HG03442 (cell line): ENCODE data around the gene TULP4.

Experiments
- ATAC-seq: cut with Tn5 transposase; IDR thresholded peaks from one replicate; pipeline ENCODE4 v1.9.1; 2021; ENCODE audit warnings: mild to moderate bottlenecking, moderate library complexity; ENCODE audit not compliant: unreplicated experiment

Gene TULP4

DNA sequence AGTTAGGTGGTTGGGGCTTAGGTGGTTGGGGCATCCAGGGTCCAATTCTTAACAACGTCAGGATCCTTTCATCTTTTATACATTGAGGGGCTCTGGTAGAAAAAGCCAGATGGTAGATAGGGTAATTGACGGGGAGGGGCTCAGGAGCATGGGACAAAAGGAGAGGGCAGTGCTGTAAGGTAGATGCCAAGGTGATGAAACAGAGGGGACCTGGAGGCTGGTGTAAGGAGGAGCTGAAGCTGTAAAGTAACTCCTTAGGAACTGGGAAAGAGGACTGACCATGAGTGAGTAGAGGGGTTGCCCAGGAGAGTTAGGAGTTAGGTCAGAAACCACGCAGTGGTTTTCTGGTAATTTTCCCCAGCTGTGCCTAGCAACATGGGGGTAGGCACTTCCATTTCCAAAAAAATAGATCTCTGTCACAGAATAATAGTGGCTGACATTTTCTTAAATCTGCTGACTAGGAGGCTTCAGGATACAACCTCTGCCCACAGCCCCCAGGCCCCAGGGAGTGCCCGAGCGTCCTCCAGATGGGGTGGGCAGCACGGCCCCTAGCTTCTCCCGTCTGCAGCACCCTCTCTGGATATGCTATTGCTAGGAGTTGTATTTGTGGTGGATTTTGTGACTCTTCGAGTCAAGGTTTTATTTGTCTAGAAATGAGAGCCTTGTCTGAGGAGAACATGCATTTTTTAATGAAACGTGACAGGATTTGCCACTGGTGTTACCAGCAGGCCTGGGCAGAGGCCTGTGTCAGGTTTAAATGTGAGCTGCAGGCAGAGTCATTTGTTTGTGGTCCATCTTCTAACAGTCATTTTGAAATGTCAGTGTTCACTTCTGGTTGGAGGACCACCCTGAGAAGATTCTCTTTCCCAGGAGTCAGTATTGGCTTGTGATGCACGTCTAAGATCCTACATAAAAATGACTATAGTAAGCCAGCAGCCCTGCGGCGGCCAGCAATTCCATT lies 44.6 kb downstream of the TULP4 start:
- peak; percentile 25 for ATAC-seq

DNA sequence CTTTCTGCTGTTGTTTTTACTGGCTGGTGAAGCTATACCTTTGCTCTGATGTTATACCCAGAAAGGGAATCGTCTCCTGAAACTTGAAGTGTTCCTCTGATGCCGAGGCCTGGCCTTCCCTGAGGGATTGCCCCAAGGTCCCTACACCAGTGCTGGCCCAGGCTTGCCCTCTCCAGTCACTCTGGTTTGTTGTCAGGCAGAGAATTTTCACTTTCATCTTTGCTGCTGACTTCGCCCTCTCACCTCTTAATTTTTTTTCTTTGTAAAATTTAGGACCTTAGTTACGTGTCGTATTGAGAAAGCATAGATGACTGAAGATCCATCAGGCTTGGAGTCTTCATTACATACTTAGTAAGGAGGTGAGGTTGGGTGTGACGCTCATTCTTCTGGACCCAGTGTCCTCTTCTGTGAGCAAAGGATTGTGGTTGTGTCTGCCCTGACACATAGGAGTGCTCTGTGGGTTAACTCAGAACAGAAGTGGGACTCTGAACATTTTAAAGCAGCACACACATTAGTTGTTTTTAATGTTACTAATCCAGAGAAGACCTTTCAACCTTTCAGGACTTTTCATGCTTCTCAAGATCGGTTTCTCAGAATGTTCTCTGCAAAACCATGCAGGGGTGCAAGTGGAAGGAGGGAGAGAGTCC lies 45.4 kb downstream of the TULP4 start:
- peak; percentile 80 for ATAC-seq

DNA sequence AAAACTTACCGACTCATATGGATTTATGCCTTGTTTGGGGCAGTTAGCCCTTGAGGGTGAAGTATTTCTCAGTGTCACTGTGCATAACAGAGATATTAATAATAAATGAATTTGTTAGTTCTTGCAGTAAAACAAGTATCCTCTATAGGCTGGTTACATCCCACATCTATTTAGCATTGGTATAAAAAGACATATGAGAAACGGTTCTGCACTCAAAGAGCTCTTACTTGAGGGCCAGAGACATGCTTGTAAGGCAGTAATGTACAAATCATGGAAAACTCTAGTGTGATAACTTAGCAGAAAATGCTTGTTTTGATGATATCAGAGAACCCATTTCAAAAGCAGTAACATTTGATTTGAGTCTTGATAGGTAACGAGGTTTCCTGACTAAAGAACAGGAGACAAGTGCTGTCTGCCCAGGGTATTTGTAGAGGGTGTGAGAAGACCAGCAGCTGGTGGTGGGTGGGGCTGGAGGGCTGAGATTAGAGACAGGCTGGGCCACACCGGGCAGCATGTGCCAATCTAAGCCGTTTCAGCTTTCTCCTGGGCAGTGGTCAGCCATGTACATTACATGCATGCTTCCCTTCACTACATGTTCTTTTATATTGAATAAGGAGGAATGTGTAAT lies 46.3 kb downstream of the TULP4 start:
- no peak for ATAC-seq

DNA sequence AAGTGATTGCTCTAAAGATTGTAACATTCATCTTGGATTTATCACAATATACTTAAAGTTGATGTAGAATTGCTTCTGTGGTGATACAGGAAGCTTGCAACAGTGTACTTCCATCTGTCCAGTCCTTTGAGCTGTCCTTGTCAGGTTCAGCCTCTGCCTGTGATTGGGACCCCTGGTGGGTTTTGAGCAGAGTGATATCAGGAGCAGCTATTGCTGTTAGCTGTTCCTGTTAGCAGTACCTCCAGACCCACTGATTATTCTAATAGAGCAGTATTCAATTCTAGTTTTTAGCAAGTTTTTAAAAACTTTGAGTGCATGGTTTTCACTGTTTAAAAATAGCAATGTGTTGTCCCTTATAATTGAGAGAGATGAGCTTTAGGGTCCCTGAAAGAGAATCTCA lies 48.8 kb downstream of the TULP4 start:
- no peak for ATAC-seq

DNA sequence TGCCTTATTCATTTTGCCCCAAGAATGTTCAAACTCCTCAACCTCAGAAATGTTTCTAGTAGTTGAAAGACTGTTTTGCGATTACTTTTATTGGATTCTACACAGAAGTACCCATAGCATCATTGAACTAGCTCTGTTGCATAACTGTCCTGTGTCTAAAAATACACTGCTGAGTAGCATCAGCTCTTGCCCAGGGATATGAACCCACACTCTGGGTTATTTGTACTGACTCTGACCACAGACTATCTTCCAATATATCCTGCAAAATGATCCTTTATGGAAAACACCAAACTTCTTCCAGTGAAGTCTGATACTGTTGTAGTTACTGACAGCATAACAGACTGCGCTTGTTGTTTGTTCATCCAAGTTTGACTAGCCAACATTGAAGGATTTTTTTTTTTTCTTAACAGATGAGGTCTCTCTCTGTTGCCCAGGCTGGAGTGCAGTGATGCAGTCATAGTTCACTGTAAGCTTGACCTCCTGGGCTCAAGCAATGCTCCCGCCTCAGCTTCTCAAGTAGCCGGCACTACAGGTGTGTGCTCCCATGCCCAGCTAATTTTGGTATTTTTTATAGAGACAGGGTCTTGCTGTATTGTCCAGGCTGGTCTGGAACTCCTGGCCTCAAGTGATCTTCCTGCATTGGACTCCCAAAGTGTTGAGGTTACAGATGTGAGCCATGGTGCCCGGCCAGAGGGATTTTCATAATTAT lies 49.9 kb downstream of the TULP4 start:
- ATAC-seq: no peak

DNA sequence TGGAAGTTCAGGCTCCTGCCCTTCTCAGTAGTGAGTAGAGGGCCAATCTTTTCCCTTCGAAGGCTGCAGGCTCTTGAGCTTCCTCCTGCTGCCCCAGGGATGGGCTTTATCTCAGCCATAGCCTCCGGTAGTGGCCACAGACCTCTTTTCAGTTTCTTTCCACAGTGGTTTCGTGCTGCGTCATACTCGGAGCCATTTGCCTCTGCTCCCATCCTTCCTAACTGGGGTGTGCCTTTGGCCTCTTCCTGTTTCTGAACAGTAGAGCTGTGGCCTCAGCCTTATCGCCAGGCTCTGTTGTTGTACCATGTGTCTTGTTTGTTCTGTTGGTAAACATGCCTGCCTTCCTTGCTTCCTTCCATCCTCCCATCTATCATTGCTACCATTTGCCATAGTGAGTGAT lies 54.1 kb downstream of the TULP4 start:
- ATAC-seq: no peak

DNA sequence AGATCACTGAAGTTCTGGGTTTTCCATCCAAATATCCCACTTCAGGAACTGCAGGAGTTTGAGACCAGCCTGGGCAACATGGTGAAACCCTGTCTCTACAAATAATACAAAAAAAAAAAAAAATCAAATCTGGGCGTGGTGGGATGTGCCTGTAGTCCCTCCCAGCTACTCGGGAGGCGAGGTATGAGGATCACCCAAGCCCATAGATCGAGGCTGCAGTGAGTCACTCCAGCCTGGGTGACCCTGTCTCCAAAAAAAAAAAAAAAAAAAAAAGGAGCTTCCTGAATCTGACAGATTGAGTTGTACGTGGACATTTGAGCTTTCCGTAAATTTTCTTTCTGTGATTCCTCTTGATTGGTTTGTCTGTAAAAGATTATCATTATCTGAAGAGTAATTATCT lies 55.6 kb downstream of the TULP4 start:
- ATAC-seq: no peak

DNA sequence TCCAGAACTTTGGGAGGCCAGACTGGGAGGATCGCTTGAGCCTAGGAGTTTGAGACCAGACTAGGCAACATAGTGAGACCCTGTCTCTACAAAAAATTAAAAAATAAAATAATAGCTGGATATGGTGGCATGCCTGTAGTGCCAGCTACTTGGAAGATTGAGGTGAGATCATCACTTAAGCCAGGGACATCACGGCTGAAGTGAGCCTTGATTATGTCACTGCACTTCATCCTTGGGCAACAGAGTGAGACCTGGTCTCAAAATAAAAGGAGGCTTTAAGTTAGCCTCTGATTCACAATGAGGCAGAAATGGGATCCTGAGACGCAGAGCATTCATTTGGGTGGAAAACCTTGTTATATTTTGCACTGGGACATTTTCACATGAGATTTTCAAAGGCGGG lies 57.0 kb downstream of the TULP4 start:
- no peak for ATAC-seq

DNA sequence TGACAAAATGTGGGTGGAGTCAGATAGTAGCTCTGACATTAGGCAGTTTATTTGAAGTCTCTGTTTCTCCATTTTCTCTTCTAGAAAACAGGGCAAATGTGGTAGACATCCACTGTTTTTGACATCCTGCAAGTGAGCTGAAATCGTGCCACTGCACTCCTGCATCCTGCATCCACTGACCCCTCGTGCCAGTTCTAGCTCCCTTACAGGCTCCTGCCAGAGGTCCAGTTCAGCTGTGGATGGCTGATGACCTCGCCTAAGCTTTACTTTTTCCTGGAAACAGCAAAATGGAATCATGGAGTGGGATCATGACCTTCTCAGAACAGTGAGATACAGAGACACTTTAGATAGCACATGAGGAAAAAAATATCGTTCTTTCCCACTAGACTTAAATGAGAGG lies 58.5 kb downstream of the TULP4 start:
- ATAC-seq: no peak

DNA sequence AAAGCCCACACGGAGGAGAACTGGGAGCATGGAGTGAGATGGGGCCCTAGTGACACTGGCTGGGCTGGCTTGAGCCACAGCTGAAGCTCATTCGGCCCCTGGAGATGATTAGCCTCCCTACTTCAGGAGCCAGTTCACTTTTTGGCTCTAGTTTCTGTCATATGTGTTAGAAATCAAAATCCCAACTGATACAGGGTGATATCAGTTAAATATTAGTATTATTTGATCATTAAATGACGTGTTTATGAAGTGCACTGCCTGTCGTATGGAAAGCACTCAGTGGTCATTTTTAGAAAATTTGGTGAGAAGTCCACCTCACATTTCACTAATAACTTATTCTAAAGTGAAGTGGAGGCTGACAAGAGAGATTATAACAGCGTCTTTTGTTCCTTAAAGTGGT lies 59.0 kb downstream of the TULP4 start:
- ATAC-seq: no peak

DNA sequence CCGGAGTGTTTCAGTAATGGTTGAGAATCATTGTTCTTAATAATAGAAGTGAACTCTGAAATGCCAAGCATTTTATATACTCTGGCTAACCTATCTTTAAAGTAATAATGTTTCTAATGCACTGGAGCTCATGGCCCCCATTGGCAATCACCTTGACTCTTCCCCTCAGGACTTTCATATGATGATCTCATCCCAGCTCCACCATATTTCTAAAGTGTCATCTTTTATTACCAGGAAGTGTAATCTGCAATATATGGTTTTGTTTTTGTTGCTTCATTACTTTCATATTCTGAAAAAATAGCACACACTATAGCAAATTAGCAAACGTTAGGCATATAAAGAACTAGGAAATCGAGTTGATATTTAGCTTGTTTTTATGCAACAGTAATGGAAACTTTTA lies 60.3 kb downstream of the TULP4 start:
- ATAC-seq: no peak

DNA sequence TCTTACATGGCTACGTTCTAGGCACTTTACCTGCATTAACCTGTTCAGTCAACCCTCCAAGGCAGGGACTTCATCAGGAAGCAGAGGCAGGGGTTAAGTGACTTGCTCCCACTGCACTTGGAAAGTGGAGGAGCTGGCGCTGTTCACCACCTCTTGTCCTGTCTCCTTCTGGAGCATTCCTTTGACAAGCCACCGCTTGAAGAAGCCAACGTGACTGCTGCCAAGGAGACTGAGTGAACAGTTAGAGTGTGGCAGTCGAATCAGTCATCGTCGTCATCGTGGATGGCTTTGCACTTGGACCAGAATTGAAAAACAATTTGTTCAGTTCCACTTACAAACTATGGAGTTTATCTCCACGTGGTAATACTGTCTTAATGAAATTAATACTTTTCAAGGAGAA lies 60.9 kb downstream of the TULP4 start:
- ATAC-seq: no peak

DNA sequence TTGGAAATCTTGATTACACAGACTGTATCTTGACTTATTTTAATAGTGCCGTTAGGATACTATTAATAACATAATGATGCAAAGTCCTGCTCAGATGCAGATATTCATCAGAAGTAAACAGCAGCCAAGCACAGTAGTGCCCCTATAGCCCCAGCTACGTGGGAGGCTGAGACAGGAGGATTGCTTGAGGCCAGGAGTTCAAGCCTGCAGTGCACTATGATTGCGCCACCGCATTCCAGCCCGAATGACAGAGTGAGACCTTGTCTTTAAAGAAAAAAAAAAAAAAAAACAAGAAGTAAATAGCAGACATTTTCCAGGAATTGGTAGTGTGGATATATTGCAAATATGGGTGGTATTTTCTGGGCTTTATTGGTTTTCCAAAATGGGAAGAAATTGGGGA lies 61.8 kb downstream of the TULP4 start:
- no peak for ATAC-seq

DNA sequence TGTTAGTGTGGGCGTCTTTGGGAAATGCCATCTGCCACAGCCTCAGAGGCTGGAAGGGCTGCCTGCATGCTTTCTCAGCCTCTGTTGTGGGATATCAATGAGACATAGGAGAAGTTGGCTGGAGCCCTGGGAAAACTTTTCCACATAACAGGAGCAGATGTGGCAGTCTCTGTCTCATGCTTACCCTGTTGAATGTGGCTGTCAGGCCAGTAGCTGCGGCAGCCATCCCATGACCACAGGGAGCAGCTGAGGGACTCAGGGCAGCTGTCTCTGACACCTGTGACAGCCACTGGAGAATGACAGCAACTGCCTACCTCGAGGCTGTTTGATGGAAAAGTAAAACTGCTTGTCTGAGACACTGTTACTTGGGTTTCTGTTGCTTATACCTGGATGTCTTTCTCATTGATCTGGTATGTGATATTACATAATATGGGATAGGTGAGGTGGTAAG lies 64.4 kb downstream of the TULP4 start:
- no peak for ATAC-seq

DNA sequence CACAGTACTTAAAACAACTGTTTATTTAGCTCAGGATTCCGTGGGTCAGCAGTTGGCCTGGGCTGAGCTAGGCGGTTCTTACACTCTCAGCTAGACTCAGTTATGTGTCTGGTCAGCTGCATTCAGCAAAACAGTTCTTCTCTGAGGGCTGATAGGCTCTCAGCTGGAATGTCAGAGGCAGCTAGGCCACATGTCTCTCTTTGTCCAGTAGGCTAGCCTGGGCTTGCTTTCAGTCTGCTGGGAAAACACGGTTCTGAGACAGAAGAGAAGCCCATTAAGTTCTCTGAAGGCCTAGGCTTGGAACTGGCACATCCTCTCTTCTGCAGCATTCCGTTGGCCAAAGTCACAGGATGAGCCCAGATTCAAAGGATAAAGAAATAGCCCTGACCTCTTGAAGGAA lies 65.6 kb downstream of the TULP4 start:
- ATAC-seq: no peak

DNA sequence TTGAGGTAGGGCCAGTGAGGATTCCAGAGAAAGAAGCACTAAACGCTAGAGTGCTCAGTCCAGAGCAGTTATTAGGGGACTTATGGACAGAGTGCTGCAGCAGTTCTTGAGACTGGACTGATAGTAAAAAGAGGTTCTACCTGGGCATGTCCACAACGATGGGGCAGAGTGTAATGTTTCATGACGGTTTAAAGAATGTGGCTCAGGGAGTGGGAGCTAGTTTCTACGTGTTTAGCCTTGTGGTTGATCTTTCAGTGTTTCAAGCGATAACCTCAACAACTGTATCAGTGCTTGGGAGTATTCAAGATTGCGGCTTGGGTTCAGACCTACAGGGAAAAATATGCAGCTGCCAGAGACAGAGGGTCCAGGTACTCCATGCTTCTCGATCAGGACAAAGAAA lies 67.1 kb downstream of the TULP4 start:
- ATAC-seq: no peak

DNA sequence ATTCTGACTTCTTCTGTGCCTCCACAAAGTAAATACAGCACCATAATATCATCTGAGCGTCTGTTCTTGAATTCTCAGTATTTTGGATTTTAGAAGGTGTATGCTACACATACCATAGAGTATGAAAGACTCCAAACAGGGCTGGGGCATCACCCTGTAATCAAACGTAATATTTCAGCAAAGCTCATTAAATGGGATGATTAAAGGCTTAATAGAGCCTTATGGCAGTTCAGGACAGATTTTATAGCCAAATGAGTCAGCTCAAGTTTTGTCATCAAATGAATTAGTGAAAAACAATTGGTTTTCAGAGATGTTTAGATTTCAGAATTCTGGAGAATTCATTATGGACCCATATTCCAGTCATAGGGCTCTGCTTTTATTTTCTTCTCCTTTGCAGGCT lies 68.9 kb downstream of the TULP4 start:
- ATAC-seq: no peak

DNA sequence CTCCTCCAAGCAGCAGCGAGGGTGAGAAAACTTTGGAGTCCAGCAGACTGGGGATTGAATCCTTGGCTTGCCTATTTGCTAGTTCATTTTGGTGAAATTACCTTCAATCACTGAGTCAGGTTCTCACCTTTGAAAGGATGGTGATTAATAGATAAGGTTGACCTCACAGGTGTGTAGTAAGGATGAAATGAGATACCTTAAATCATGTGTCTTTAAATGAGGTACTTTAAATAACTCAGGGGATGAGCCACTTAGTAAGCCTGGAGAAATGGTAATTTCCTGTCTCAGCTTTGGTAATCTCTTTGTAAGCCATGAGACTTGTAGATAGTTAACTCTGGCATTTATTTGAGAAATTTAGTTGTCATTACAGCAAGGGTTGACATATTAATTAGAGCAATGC lies 70.2 kb downstream of the TULP4 start:
- ATAC-seq: no peak

DNA sequence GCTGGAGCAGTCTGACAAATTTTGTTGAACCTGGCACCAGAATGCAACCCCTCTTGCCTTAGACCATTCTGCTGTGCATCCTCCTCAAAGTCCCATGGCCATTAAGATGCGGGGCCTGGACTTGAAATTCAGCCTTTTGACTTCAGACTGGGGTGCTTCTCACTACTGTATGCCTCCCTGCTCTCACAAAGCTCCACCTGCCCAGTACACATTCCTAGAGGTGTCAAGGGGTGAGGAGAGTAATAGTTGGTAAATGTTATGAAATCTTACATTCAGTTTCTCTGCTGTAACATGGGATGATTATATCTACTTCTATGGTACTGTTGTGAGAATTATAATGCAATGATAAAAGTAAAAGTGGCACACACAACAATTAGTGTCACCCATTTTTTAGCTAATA lies 70.8 kb downstream of the TULP4 start:
- no peak for ATAC-seq

DNA sequence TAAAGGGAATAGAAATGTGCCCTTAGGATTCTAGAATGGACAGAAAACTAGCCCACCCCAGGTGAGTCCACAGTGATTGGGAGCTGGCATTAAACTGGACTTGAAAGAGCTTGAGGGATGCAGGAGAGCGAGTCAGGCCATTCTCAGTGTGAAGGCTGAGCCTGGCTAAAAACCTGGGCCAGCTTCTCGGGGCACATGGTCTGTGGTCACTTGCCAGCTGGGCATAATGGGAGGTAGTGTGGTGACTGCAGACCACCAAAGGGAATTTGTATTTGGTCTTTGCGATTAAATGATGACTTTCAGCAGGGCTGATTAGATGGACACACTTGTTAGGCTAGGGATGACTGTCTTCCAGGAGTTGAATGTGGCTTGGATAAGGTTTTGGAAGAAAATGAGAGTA lies 71.3 kb downstream of the TULP4 start:
- no peak for ATAC-seq

DNA sequence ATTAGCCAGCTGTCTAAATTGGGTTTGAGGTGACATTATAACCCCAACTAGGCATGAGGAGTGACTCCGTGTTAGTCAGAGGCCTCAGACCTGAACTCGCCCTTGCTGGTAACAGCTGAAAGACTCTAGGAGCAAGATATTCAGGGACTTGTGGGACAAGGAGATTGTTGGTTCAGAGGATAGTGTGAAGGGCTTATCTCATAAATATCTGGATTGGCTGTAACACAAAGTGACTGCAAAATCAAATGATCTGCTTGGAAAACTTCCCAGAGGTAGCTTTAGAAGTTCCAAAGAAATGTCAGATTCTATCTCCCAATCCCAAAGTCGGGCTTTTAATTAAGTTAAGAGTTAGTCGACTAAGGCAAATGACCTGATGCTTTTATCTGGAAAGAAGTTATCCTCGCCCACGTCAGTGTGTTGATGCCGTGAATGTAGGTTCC lies 72.4 kb downstream of the TULP4 start:
- no peak for ATAC-seq
